ENCODE measurements around the gene HOXB1.

HOXB1 gene

GRCh38 chr17:48567646-48568354 lies 37.0 kb upstream of the HOXB1 start:
- no peaks in the 10 kb centered on the region for H3K4me1 ChIP-seq (ENCODE audit: insufficient read depth, poor library complexity, severe bottlenecking)
- DNase-seq (ENCODE audit: low spot score) (no peak), ATAC-seq (ENCODE audit: low read depth) (no peak)
- no peaks in the 10 kb centered on the region for H3K9me3 ChIP-seq (ENCODE audit: severe bottlenecking)
- TF ChIP-seq CTCF (IDR thresholded peaks at IDR 0.05; ENCODE audit: poor library complexity, severe bottlenecking), result no peak
- no peak overlapping the region for H3K4me3 ChIP-seq (ENCODE audit: severe bottlenecking)
- H3K27me3 ChIP-seq (ENCODE audit: insufficient read depth, poor library complexity, severe bottlenecking), result no peaks in the 10 kb centered on the region
- no peak overlapping the region for H3K27ac ChIP-seq (ENCODE audit: poor library complexity, severe bottlenecking)
- no peaks in the 10 kb centered on the region for H3K36me3 ChIP-seq (ENCODE audit: low read depth)

DNA sequence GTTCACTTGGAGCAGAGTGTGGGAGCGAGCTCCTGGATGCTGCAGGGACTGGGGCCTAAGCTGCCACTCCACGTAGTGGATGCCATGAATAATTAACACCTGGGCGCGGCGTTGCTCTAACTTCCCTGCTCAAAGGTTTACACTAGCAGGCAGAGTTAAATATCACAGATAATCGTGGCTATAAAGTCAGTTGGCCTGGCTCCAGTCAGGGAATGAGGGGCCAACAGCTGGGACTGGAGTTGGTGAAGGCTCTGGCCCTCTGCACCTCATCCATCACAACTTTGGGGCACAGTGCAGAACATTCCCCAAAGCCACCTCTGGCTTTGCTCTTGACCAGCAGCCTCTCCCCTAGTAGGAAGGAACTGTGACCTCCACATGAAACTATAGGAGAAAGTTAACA lies 36.4 kb upstream of the HOXB1 start:
- TF ChIP-seq CTCF (IDR thresholded peaks at IDR 0.05; ENCODE audit: poor library complexity, severe bottlenecking), result no peak
- no peaks in the 10 kb centered on the region for H3K9me3 ChIP-seq (ENCODE audit: severe bottlenecking)
- H3K27me3 ChIP-seq (ENCODE audit: insufficient read depth, poor library complexity, severe bottlenecking), result no peaks in the 10 kb centered on the region
- H3K36me3 ChIP-seq (ENCODE audit: low read depth), result peaks cover 2% of the 10 kb centered on the region; the same call in 1 of the 2 replicates
- ATAC-seq (ENCODE audit: low read depth), result no peak
- no peak overlapping the region for H3K27ac ChIP-seq (ENCODE audit: poor library complexity, severe bottlenecking)
- H3K4me1 ChIP-seq (ENCODE audit: insufficient read depth, poor library complexity, severe bottlenecking), result no peaks in the 10 kb centered on the region
- no peak overlapping the region for H3K4me3 ChIP-seq (ENCODE audit: severe bottlenecking)
- no peak for DNase-seq (ENCODE audit: low spot score)

DNA sequence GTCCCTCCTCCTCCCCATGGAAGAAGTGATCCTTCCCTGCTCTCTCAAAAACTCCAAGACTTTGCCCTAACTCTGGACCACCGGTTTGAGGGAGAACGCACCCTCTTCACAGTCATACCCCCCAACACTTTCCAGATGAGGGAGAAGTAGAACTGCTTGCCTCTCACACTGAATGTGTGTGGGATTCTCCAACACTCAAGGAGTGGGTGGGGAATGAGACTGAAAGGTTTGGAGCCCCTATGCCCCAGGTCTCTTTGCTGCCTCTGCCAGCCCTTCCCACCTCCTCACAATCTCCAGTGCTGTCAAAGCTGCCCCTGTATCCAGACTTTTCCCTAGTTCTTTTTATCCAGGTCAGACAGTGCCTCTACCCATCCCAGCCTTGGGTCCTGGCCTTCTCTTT lies 35.9 kb upstream of the HOXB1 start:
- DNase-seq (ENCODE audit: low spot score), result no peak
- Histone ChIP-seq H3K27me3 (ENCODE audit: insufficient read depth, poor library complexity, severe bottlenecking) (no peaks in the 10 kb centered on the region), H3K36me3 (ENCODE audit: low read depth) (peaks cover 3% of the 10 kb centered on the region; the same call in 1 of the 2 replicates), H3K4me3 (ENCODE audit: severe bottlenecking) (no peak overlapping the region), H3K9me3 (ENCODE audit: severe bottlenecking) (no peaks in the 10 kb centered on the region), H3K27ac (ENCODE audit: poor library complexity, severe bottlenecking) (no peak overlapping the region), H3K4me1 (ENCODE audit: insufficient read depth, poor library complexity, severe bottlenecking) (no peaks in the 10 kb centered on the region)
- ATAC-seq (ENCODE audit: low read depth), result no peak
- no peak for TF ChIP-seq CTCF (IDR thresholded peaks at IDR 0.05; ENCODE audit: poor library complexity, severe bottlenecking)

GRCh38 chr17:48565925-48566710 lies 35.3 kb upstream of the HOXB1 start:
- H3K4me3 ChIP-seq (ENCODE audit: severe bottlenecking), result no peak overlapping the region
- DNase-seq (ENCODE audit: low spot score), result no peak
- no peaks in the 10 kb centered on the region for H3K27me3 ChIP-seq (ENCODE audit: insufficient read depth, poor library complexity, severe bottlenecking)
- peaks cover 3% of the 10 kb centered on the region; the same call in 1 of the 2 replicates for H3K36me3 ChIP-seq (ENCODE audit: low read depth)
- H3K9me3 ChIP-seq (ENCODE audit: severe bottlenecking), result no peaks in the 10 kb centered on the region
- no peak for ATAC-seq (ENCODE audit: low read depth)
- TF ChIP-seq CTCF (IDR thresholded peaks at IDR 0.05; ENCODE audit: poor library complexity, severe bottlenecking), result no peak
- no peak overlapping the region for H3K27ac ChIP-seq (ENCODE audit: poor library complexity, severe bottlenecking)
- no peaks in the 10 kb centered on the region for H3K4me1 ChIP-seq (ENCODE audit: insufficient read depth, poor library complexity, severe bottlenecking)
